GM19025 (cell line): ENCODE results near the gene POU6F2.

Source experiments
- ATAC-seq: cut with Tn5 transposase; IDR thresholded peaks from one replicate; pipeline ENCODE4 v1.9.1; 2021; ENCODE audit warnings: mild to moderate bottlenecking, low read depth, moderate library complexity; ENCODE audit not compliant: unreplicated experiment

The POU6F2 gene

GRCh38 chr7:39464350-39465054, 486.8 kb downstream of the POU6F2 start:
- ATAC-seq, result no peak

DNA sequence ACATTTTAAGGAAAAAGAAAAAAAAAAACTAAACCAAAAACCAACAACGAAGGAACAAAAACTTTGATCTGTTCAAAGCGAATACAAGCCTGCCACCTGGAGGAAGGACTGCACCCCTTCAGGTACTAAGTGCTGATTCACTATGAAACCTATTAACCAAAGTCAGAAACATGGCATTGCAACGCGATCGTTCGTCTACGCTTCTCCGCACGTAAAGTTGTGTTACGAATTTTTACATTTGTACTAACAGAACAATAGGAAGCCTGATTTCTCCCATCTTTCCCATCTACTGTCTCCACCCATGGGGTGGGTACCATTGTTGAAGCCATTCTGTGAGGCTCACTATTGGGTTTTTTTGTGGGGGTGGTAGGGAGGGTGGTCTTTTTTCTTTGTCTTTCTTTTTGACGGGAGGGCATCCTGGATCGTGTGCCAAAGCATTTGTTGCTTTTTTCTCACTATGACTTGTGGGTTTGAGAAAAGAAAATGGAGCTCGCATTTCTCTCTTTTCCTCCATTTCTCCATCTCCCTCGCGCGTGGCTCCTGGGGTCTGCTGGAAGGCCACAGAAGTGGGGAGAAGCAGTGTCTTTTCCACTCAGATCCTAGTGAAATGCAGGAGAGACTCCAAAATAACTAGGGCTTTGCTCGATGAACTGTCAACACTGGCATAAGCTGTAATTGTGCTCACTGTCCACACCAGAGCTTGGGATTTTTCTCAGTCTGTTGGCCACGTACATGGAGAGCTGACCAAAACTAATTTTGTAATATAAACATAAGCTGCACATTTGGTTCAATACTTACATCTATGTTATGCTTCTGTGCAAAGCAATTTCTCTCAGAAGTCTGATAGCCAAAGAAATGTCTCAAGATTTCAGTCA, 487.6 kb downstream of the POU6F2 start:
- peak; percentile 64 for ATAC-seq

- no peak for ATAC-seq
Observed at GRCh38 chr7:39468261-39468660, 490.6 kb downstream of the POU6F2 start.

GRCh38 chr7:39468808-39469374, 491.2 kb downstream of the POU6F2 start:
- ATAC-seq, result no peak

GRCh38 chr7:39480901-39481300, 503.2 kb downstream of the POU6F2 start:
- no peak for ATAC-seq

GRCh38 chr7:39488467-39489393, 511.0 kb downstream of the POU6F2 start:
- no peak for ATAC-seq

DNA sequence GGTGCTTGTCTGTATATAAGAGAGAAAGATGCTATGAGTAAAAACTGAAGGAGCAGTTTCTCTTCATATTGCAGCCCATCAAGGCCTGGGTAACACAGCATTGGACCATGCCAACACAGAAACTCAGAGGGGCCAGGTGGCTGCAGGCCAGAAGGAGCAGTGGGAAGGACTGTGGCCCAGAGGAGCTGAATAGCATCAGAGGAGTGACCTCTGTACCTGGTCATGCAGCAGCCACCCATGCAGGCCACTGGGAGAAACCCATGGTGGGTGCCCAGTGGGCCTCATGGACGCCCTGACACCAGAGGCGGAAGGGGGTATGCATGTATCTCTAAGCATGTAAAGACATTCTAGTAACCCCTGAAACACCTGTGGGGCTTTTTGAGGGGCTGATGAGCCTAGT, 512.6 kb downstream of the POU6F2 start:
- no peak for ATAC-seq

DNA sequence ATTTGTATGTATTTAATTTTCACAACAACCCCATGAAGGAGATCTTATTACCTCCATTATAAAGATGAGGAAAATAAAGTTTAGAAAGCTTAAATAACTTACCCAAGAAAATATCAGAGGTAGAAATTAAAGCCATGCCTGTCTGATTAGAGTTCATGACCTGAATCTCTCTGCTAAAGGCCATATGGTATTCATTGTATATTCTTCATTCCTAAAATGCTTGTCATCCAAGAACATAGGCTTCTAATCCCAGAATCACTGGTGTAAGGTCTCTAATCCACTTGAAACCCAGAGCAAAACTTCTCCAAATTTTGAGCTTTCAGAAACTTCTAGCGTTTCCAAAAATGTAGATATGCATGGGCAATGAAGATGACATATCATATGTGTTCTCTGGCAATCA, 516.2 kb downstream of the POU6F2 start:
- ATAC-seq, result no peak

DNA sequence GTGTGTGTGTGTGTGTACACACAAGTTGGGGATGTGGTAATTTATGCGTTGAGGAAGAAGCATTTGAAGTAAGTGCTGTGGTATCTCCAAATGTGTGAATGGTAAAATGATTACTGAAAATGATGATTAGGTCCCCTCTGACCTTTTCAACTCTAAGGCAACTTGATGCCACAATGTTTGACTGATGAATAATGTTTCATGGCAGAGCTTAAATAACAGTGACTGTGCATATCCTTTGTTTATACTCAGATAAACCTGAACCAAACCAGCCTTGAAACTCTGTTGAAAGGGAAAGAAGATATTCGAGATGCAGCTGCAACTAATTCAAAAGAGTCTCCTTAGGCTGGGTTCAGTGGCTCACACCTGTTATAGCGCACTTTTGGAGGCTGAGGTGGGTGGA, 523.6 kb downstream of the POU6F2 start:
- ATAC-seq, result no peak

DNA sequence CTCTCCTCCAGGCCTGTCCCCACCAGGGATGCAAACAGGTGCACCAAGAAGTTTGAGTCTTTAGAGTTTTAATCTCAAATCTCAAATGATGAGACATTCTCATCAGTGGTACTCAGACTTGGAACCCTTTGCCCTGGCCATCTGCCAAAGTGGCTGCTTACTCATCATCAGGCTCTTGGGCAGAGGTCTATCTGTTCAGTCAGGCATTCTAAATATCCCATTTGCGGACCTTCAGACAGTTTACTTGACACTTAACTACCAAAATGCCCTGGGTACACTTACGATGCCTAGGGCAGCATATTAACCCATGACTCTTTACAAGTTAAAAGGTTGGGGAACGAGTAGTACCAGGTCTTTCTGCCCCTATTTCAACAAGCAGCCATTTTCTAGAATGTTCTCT, 527.3 kb downstream of the POU6F2 start:
- ATAC-seq, result no peak

GRCh38 chr7:39507866-39508551, 530.3 kb downstream of the POU6F2 start:
- ATAC-seq, result no peak

DNA sequence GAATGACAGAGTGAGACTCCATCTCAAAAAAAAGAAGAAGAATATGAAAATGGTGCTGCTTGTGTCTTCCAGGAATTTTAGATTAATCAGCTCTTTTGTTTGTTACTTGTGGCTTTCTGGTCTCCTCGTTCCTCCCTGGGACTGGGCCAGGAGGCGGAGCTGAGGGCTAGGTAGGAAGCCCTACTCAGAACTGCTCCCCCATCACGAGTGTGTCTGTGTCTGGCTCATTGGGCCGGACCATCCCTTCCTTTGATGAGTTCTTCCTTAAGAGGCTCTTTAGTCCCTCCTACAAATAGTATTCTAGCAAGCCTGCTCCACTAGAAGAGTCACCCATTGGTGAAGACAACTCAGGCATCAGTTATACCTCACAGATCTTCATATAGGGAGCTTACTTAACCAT, 531.7 kb downstream of the POU6F2 start:
- no peak for ATAC-seq

DNA sequence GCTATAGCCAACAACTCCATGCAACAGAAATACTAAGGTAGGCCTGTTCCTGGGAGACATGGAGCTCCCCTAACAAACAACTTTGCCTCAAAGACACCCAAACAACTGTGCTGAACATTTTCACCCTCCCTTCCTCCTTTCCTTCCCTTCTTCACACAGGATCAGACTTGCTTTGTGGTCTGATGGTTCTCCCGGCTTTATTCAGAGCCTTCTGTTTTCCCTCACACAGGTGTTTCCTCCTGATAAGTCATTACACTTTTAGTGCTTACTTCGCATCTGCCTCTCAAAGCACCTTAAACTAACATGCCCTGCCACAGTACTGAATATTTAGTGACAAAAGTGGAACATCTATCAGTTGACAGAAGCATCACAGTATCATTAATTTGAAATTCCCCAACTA, 532.2 kb downstream of the POU6F2 start:
- no peak for ATAC-seq

DNA sequence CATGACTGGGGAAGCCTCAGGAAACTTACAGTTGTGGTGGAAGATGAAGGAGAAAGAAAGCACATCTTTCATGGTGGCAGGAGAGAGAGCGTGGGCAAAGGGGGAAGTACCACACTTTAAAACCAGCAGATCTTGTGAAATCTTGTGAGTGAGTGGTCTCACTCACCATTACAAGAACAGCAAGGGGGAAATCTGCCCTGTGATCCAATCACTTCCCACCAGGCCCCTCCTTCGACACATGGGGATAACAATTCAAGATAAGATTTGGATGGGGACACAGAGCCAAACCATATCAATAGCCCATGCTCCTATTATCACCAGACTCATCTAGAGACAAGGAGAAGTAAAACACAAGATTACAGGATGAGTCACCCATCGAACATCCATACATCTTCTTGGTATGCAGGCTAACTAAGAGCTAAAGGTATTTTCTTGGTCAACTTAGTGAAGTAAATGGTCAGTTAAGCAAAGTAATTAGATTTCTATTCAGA, 533.2 kb downstream of the POU6F2 start:
- ATAC-seq, result no peak

DNA sequence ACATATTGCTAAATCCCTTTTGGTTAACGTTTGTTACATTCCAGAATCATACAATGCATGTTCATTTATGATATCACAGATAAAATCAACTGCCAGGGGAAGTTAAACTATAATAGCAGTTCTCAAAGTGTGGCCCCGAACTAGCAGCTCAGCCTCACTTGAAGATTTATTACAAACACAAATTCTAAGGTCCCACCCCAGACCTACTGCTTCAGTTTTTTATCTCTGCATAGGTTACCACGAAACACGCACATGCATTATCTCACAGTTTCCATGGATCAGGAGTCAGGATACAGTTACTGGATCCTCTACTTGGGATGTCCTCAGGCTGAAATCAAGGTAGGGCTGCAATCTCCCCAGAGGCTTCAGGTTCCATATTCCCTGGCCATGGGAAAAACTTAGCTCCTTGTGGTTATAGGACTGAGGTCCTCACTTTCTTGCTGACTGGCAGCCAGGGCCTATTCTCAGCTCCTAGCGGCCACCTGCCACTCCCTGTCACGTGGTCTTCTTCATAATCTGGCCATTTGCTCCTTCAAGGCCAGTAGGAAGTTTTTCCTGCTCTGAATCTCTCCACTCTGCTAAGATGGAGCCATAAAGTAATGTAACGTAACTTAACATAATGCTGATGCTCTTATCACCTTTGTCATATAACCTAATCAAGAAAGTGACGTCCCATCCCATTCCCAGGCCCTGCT, 538.0 kb downstream of the POU6F2 start:
- ATAC-seq, result no peak

GRCh38 chr7:39516498-39516897, 538.8 kb downstream of the POU6F2 start:
- ATAC-seq, result no peak

GRCh38 chr7:39517240-39517639, 539.5 kb downstream of the POU6F2 start:
- no peak for ATAC-seq
